Measurements from ENCODE around the gene CCDC88C.

DNA sequence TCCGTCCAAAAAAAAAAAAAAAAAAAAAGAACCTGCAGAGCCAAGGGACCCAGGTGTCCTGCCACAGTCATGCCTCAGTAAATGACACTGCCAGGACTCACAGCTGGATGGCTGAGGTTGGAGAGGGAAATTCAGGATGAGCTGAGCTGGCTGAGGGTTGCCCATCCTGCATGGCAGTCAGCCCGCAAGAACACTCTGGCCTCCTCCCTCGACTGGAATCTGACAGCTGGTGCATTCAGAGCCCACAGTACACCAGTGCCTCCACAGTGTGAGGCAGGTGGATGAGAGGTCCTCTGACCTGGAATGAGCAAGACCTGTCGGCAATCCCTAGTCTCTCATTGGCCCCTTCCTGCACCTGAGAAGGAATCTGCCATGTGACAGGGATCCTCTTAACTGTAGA, 98.7 kb downstream of the CCDC88C start:
- TF ChIP-seq CREB1 (CRISPR knock-in tag; IDR thresholded peaks at IDR 0.05) = no peak
- TF ChIP-seq, protein P1, sequence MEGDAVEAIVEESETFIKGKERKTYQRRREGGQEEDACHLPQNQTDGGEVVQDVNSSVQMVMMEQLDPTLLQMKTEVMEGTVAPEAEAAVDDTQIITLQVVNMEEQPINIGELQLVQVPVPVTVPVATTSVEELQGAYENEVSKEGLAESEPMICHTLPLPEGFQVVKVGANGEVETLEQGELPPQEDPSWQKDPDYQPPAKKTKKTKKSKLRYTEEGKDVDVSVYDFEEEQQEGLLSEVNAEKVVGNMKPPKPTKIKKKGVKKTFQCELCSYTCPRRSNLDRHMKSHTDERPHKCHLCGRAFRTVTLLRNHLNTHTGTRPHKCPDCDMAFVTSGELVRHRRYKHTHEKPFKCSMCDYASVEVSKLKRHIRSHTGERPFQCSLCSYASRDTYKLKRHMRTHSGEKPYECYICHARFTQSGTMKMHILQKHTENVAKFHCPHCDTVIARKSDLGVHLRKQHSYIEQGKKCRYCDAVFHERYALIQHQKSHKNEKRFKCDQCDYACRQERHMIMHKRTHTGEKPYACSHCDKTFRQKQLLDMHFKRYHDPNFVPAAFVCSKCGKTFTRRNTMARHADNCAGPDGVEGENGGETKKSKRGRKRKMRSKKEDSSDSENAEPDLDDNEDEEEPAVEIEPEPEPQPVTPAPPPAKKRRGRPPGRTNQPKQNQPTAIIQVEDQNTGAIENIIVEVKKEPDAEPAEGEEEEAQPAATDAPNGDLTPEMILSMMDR (IDR thresholded peaks at IDR 0.05) = no peak
- TF ChIP-seq ZBTB21 (CRISPR knock-in tag; IDR thresholded peaks at IDR 0.05; ENCODE audit: borderline replicate concordance) = no peak
- TF ChIP-seq, protein P2, sequence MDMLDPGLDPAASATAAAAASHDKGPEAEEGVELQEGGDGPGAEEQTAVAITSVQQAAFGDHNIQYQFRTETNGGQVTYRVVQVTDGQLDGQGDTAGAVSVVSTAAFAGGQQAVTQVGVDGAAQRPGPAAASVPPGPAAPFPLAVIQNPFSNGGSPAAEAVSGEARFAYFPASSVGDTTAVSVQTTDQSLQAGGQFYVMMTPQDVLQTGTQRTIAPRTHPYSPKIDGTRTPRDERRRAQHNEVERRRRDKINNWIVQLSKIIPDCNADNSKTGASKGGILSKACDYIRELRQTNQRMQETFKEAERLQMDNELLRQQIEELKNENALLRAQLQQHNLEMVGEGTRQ (CRISPR knock-in tag; IDR thresholded peaks at IDR 0.05) = no peak
- TF ChIP-seq TP53 (CRISPR knock-in tag; IDR thresholded peaks at IDR 0.05) = no peak
- no peak for TF ChIP-seq TCF7 (CRISPR knock-in tag; IDR thresholded peaks at IDR 0.05; ENCODE audit: low read depth)
- TF ChIP-seq, protein P3, sequence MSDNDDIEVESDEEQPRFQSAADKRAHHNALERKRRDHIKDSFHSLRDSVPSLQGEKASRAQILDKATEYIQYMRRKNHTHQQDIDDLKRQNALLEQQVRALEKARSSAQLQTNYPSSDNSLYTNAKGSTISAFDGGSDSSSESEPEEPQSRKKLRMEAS (CRISPR knock-in tag; IDR thresholded peaks at IDR 0.05) = no peak
- TF ChIP-seq TEAD4 (CRISPR knock-in tag; IDR thresholded peaks at IDR 0.05) = no peak
